COLO668 (cell line): ENCODE data around the gene TAL2.
"Not testable (repeated sequence)": the region's sequence is repeated elsewhere in the genome, so short reads cannot be mapped to it uniquely, and the experiment has no call there.

ENCODE experiments used
- DNase-seq: peaks from one replicate; lab custom pipeline; 2025; ENCODE audit not compliant: unreplicated experiment; lab: John Stamatoyannopoulos, UW

The TAL2 gene

GRCh38 chr9:105673850-105674387, 11.7 kb downstream of the TAL2 start:
- DNase-seq, result no peak

- DNase-seq, result no peak
Observed at GRCh38 chr9:105676351-105676923, 14.2 kb downstream of the TAL2 start.

DNA sequence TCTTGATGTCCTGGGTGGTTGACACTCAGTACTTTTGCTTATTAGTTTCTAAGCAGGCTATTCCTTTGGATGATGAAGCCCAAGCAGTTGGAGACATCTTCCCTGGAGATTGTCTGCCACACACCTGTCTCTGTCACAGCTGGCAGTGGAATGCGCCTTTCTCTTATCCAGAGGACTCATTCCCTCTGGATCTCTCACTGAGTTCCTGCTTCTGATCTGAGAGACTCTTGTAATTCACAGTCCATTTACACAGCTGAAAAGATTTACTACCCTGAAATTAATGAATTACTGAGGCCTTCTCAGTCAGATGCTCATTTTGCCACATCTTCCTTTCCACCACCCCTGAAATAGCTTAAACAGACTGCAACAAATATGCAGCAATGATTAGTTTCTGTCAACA, 15.9 kb downstream of the TAL2 start:
- peak; percentile 30 for DNase-seq

DNA sequence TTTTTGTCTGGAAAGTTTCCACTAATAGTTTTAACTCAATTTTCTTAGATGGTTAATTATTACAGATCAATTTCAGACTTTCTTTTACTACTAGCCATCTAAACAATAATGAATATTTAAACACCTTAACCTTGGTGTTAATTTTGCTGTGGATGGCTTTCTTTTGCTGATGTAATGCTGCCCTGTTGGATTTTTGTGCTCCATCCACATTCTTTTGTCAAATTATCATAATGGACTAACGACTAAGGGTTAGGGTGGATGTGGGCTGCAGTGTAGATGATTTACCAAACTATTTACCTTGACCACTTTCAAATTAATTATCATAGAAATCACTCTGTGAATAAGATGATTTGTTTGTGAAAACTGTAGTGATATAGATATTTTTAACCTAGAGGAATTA, 16.5 kb downstream of the TAL2 start:
- DNase-seq, result no peak

GRCh38 chr9:105679257-105680022, 17.2 kb downstream of the TAL2 start:
- DNase-seq, result peak; percentile 58

DNA sequence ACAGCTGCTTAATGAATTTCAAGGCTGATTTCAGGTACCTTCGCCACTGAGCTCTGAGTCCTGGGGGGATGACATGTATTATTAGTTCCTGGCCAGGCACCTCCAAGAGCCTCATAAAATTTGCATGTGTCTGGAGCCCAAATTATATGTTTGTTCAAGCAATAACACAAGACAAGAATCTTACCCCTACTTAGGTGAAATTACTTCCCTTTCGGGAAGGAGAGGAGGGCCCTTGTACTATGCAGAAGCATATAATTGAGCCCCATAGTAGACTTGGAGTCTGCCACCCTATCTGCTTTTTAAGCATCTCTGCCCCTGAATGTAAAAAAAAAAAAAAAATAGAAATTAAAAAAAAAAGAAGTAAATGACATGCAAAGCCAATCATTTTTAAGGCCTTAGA, 19.1 kb downstream of the TAL2 start:
- no peak for DNase-seq

GRCh38 chr9:105681724-105682123, 19.5 kb downstream of the TAL2 start:
- no peak for DNase-seq

DNA sequence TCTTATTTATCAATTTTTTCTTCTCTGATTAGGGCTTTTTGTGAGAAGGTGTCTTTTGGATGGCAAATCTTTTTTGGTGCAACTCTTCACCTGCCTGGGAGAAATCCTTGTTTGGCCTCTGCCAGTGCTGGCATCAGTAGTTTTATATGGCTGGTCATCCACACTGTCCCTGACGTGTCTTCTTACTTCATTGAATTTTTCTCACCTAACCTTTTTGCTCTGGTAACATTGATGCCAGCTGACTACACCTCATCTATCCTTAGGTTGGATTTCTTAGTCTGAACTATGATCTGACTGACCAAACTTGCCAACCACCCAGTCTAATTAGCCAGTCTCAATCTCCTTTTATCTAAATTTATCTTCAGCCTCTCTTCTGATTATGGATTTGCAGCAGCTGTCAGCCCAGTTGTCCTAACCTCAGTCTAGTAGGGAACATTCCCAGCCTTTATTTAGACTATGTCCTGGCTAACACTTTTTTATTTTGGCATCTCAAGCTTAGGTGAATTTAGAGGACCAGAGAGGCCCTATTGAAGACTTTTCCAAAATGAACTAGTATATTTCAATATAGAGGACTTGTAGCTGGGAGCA, 21.5 kb downstream of the TAL2 start:
- no peak for DNase-seq

DNA sequence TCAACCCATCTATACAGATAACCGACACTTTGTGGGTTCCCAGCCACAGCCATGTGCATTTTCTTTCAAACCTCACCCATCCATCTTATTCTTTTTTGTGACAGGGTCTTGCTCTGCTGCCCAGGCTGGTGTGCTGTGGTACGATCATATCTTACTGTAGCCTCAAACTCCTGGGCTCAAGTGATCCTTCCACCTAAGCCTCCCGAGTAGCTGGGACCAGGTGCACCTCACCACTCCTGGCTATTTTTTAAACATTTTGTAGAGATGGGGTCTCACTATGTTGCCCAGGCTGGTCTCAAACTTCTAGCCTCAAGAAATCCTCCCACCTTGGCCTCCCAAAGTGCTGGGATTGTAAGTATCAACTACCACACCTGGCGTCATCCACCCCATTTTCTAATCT, 24.7 kb downstream of the TAL2 start:
- no peak for DNase-seq

GRCh38 chr9:105690742-105691141, 28.5 kb downstream of the TAL2 start:
- DNase-seq, result no peak

GRCh38 chr9:105693435-105694189, 31.4 kb downstream of the TAL2 start:
- DNase-seq, result no peak

GRCh38 chr9:105694190-105694847, 32.1 kb downstream of the TAL2 start, which contains the start of gene TMEM38B:
TSS of gene TMEM38B (plus strand) at chr9:105694541. CDS start at chr9:105694661, 120 bp downstream.
- DNase-seq, result peak; percentile 94

DNA sequence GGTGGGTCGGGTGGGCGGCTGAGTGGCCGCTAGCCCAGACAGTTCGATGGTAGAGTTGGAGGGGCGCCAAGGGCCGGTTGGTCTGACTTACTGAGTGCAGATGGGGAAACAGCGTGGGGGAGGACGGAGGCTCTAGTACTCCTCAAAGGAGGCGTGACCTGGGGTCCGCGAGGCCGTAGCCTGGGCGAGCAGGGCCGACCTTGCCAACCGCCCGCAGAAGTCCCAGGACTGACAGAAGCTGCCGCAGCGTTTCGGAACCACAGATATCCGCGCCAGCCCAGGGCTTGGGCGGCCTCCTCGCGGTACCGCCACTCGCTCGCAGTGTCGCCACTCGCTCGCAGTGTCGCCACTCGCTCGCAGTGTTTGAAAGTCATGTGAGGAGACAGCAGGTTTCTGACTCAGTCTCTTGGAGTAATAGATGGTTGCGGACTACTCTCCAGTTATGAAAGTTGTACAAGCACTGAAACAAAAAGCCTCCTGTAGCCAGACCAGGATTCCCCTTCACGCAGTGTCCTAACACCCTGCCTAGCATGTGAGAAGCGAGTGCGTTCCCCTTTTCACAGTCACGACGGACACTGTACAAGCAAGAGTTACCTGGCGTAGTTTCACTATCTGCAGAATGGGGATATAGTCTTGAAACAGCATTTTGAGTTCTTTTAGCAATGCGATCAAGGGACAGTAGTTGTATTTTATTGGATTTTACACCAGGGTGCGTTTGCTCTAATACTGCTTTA, 32.8 kb downstream of the TAL2 start:
- peak; percentile 65 for DNase-seq

GRCh38 chr9:105696219-105696793, 34.0 kb downstream of the TAL2 start:
- no peak for DNase-seq

DNA sequence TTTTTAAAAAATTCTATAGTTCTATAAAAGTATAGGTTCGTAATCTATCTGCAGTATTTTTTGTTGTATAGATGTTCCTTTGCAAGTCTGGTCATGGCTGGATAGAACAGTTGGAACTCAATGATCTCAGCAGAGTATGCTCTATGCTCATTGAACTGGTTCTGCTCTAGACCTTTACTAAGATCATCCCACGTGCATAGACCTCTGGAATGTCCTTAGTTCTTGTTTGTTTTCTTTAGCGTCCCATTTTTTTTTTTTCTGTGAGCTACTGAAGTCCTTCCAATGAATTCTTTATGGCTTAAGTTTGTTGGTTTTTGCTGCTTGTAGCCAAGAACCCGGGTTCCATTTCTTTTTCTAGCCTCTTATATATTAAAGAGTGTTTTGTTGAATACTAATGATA, 35.6 kb downstream of the TAL2 start:
- DNase-seq, result no peak

- no peak for DNase-seq
Observed at GRCh38 chr9:105698348-105698870, 36.2 kb downstream of the TAL2 start.

GRCh38 chr9:105700668-105701067, 38.4 kb downstream of the TAL2 start:
- DNase-seq, result no peak

GRCh38 chr9:105701145-105701544, 38.9 kb downstream of the TAL2 start:
- no peak for DNase-seq

DNA sequence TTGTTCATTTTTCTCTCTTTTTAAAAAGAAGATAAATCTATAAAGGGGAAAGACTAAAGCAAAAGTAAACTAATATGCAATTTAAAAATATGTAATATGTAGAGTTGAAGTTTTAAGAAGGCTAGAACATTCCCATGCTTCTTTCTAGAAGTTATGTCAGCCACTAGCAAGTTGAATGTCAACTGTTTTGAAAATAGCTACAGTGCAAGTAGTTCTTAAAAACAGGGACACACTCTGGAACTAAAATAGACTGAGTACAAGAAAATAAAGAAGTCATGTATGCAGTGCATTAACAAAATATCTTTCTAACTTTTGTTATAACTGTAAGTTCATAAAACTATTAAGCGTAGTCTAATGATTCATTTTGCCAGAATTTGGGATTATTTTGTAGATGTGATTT, 40.0 kb downstream of the TAL2 start:
- DNase-seq, result no peak

DNA sequence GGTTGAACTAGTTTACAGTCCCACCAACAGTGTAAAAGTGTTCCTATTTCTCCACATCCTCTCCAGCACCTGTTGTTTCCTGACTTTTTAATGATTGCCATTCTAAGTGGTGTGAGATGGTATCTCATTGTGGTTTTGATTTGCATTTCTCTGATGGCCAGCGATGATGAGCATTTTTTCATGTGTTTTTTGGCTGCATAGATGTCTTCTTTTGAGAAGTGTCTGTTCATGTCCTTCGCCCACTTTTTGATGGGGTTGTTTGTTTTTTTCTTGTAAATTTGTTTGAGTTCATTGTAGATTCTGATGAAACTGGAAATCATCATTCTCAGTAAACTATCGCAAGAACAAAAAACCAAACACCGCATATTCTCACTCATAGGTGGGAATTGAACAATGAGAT, 41.4 kb downstream of the TAL2 start:
- DNase-seq, result not testable (repeated sequence)
